ENCODE measurements around the gene CCDC127. TPM values are rescaled to one million over a fixed set of nuclear protein-coding genes. Genes with fewer than 3 reads are reported as not detected.

CCDC127 gene
- total and polyA plus RNA-seq, 5 donors from 2014 or later = 3.2 to 5.7 (median 4.0) TPM

- H3K36me3 Mint-ChIP-seq = no peaks in the 10 kb centered on the region
- H3K27ac Mint-ChIP-seq = no peak overlapping the region
- no peaks in the 10 kb centered on the region for H3K36me3 ChIP-seq (ENCODE audit: control insufficient read depth, insufficient read depth, low read length)
- no peak for ATAC-seq (ENCODE audit: low read depth in 2 of 2)
- no peaks in the 10 kb centered on the region for H3K9me3 Mint-ChIP-seq
- no peak for DNase-seq
- no peak overlapping the region for H3K4me3 ChIP-seq (ENCODE audit: low read depth, low read length)
- H3K27me3 Mint-ChIP-seq = peaks cover 6% of the 10 kb centered on the region
- no peaks in the 10 kb centered on the region for H3K9me3 ChIP-seq (ENCODE audit: control insufficient read depth in 2 of 2, low read length in 2 of 2)
- no peak overlapping the region for H3K27ac ChIP-seq (ENCODE audit: insufficient read depth, low read length, poor library complexity, severe bottlenecking)
- no peaks in the 10 kb centered on the region for H3K4me1 ChIP-seq (ENCODE audit: control insufficient read depth, insufficient read depth, low read length, poor library complexity, severe bottlenecking)
- no peak overlapping the region for H3K4me3 Mint-ChIP-seq
- peaks cover 0 to 5% (median 0%) of the 10 kb centered on the region in 4 donors for H3K4me1 Mint-ChIP-seq
- no peaks in the 10 kb centered on the region for H3K27me3 ChIP-seq (ENCODE audit: control insufficient read depth, insufficient read depth, low read length)
These were observed 45.5 kb downstream of the CCDC127 start for GRCh38 chr5:172421-172820.

- no peak overlapping the region for H3K4me3 ChIP-seq (ENCODE audit: low read depth, low read length)
- peaks cover under 1% of the 10 kb centered on the region for H3K27me3 Mint-ChIP-seq
- H3K27ac Mint-ChIP-seq = no peak overlapping the region
- no peak overlapping the region for H3K4me3 Mint-ChIP-seq
- H3K9me3 Mint-ChIP-seq = no peaks in the 10 kb centered on the region
- no peak for ATAC-seq (ENCODE audit: low read depth in 2 of 2)
- H3K9me3 ChIP-seq (ENCODE audit: control insufficient read depth in 2 of 2, low read length in 2 of 2) = no peaks in the 10 kb centered on the region
- H3K4me1 ChIP-seq (ENCODE audit: control insufficient read depth, insufficient read depth, low read length, poor library complexity, severe bottlenecking) = no peaks in the 10 kb centered on the region
- no peaks in the 10 kb centered on the region for H3K36me3 Mint-ChIP-seq
- DNase-seq = no peak
- no peaks in the 10 kb centered on the region for H3K36me3 ChIP-seq (ENCODE audit: control insufficient read depth, insufficient read depth, low read length)
- H3K27me3 ChIP-seq (ENCODE audit: control insufficient read depth, insufficient read depth, low read length) = no peaks in the 10 kb centered on the region
- peaks cover 0 to under 1% (median 0%) of the 10 kb centered on the region in 4 donors for H3K4me1 Mint-ChIP-seq
- H3K27ac ChIP-seq (ENCODE audit: insufficient read depth, low read length, poor library complexity, severe bottlenecking) = no peak overlapping the region
These were observed 46.1 kb downstream of the CCDC127 start for GRCh38 chr5:171801-172331.

- no peak for DNase-seq
- Mint-ChIP-seq H3K27me3 (no peaks in the 10 kb centered on the region), H3K4me3 (no peak overlapping the region), H3K36me3 (no peaks in the 10 kb centered on the region), H3K27ac (no peak overlapping the region), H3K4me1 (no peaks in the 10 kb centered on the region), H3K9me3 (no peaks in the 10 kb centered on the region)
- Histone ChIP-seq H3K9me3 (ENCODE audit: control insufficient read depth in 2 of 2, low read length in 2 of 2) (no peaks in the 10 kb centered on the region), H3K27me3 (ENCODE audit: control insufficient read depth, insufficient read depth, low read length) (no peaks in the 10 kb centered on the region), H3K36me3 (ENCODE audit: control insufficient read depth, insufficient read depth, low read length) (no peaks in the 10 kb centered on the region), H3K27ac (ENCODE audit: insufficient read depth, low read length, poor library complexity, severe bottlenecking) (no peak overlapping the region), H3K4me3 (ENCODE audit: low read depth, low read length) (no peak overlapping the region), H3K4me1 (ENCODE audit: control insufficient read depth, insufficient read depth, low read length, poor library complexity, severe bottlenecking) (no peaks in the 10 kb centered on the region)
- no peak for ATAC-seq (ENCODE audit: low read depth in 2 of 2)
These were observed 46.8 kb downstream of the CCDC127 start for GRCh38 chr5:170971-171800.

- H3K27me3 ChIP-seq (ENCODE audit: control insufficient read depth, insufficient read depth, low read length) = no peaks in the 10 kb centered on the region
These were observed 48.2 kb downstream of the CCDC127 start for GRCh38 chr5:169728-170094.

DNA sequence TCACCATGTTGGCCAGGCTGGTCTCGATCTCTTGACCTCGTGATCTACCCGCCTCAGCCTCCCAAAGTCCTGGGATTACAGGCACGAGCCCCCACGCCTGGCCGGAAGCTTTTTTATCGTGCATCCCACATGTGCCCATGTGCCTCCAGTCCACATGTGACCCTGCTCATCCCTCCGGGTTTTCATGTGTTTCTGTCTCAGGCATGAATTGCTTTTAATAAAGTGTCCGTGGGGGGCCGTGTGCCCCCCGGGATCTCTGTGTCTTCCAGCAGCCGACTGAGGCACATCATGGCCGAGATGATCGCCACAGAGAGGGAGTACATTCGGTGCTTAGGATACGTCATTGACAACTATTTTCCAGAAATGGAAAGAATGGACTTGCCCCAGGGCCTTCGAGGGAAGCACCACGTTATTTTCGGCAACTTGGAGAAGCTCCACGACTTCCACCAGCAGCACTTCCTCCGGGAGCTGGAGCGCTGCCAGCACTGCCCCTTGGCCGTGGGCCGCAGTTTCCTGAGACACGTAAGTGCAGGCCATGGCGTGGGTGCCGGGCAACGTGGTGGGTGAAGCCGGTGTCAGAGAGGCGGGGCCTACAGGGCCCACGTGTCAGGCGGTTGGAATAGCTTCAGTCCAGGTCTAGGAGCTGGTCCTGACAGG lies 48.8 kb downstream of the CCDC127 start:
- Histone ChIP-seq H3K4me1 (ENCODE audit: control insufficient read depth, insufficient read depth, low read length, poor library complexity, severe bottlenecking) (no peaks in the 10 kb centered on the region), H3K9me3 (ENCODE audit: control insufficient read depth in 2 of 2, low read length in 2 of 2) (no peaks in the 10 kb centered on the region), H3K36me3 (ENCODE audit: control insufficient read depth, insufficient read depth, low read length) (no peaks in the 10 kb centered on the region), H3K4me3 (ENCODE audit: low read depth, low read length) (no peak overlapping the region), H3K27me3 (ENCODE audit: control insufficient read depth, insufficient read depth, low read length) (no peaks in the 10 kb centered on the region), H3K27ac (ENCODE audit: insufficient read depth, low read length, poor library complexity, severe bottlenecking) (no peak overlapping the region)
- DNase-seq (no peak), ATAC-seq (ENCODE audit: low read depth in 2 of 2) (no peak)
- Mint-ChIP-seq H3K27ac (no peak overlapping the region), H3K36me3 (no peaks in the 10 kb centered on the region), H3K9me3 (peaks cover 0 to 2% (median 0%) of the 10 kb centered on the region in 7 donors), H3K4me1 (no peaks in the 10 kb centered on the region), H3K27me3 (no peaks in the 10 kb centered on the region), H3K4me3 (no peak overlapping the region)

More at GRCh38 chr5:169728-170094, 48.2 kb downstream of the CCDC127 start:
- H3K4me1 Mint-ChIP-seq = no peaks in the 10 kb centered on the region
- Histone ChIP-seq H3K4me3 (ENCODE audit: low read depth, low read length) (no peak overlapping the region), H3K9me3 (ENCODE audit: control insufficient read depth in 2 of 2, low read length in 2 of 2) (no peaks in the 10 kb centered on the region), H3K27ac (ENCODE audit: insufficient read depth, low read length, poor library complexity, severe bottlenecking) (no peak overlapping the region), H3K36me3 (ENCODE audit: control insufficient read depth, insufficient read depth, low read length) (no peaks in the 10 kb centered on the region), H3K4me1 (ENCODE audit: control insufficient read depth, insufficient read depth, low read length, poor library complexity, severe bottlenecking) (no peaks in the 10 kb centered on the region)
- H3K27ac Mint-ChIP-seq = no peak overlapping the region
- DNase-seq (no peak), ATAC-seq (ENCODE audit: low read depth in 2 of 2) (no peak)
- H3K36me3 Mint-ChIP-seq = no peaks in the 10 kb centered on the region
- H3K9me3 Mint-ChIP-seq = no peaks in the 10 kb centered on the region
- no peak overlapping the region for H3K4me3 Mint-ChIP-seq
- H3K27me3 Mint-ChIP-seq = no peaks in the 10 kb centered on the region

- Histone ChIP-seq H3K4me1 (ENCODE audit: control insufficient read depth, insufficient read depth, low read length, poor library complexity, severe bottlenecking) (no peaks in the 10 kb centered on the region), H3K9me3 (ENCODE audit: control insufficient read depth in 2 of 2, low read length in 2 of 2) (no peaks in the 10 kb centered on the region), H3K27me3 (ENCODE audit: control insufficient read depth, insufficient read depth, low read length) (no peaks in the 10 kb centered on the region), H3K4me3 (ENCODE audit: low read depth, low read length) (no peak overlapping the region), H3K36me3 (ENCODE audit: control insufficient read depth, insufficient read depth, low read length) (no peaks in the 10 kb centered on the region), H3K27ac (ENCODE audit: insufficient read depth, low read length, poor library complexity, severe bottlenecking) (no peak overlapping the region)
- ATAC-seq (ENCODE audit: low read depth in 2 of 2) = no peak
- no peak for DNase-seq
- Mint-ChIP-seq H3K27ac (no peak overlapping the region), H3K36me3 (no peaks in the 10 kb centered on the region), H3K9me3 (peaks cover 0 to 3% (median 0%) of the 10 kb centered on the region in 7 donors), H3K27me3 (no peaks in the 10 kb centered on the region), H3K4me3 (no peak overlapping the region), H3K4me1 (no peaks in the 10 kb centered on the region)
These were observed 49.8 kb downstream of the CCDC127 start for GRCh38 chr5:167982-168660.

GRCh38 chr5:167511-167910 lies 50.4 kb downstream of the CCDC127 start:
- H3K36me3 ChIP-seq (ENCODE audit: control insufficient read depth, insufficient read depth, low read length) = no peaks in the 10 kb centered on the region
- no peak overlapping the region for H3K4me3 ChIP-seq (ENCODE audit: low read depth, low read length)
- Mint-ChIP-seq H3K36me3 (no peaks in the 10 kb centered on the region), H3K27ac (no peak overlapping the region), H3K9me3 (peaks cover 0 to 3% (median 0%) of the 10 kb centered on the region in 7 donors), H3K4me1 (no peaks in the 10 kb centered on the region), H3K27me3 (no peaks in the 10 kb centered on the region), H3K4me3 (no peak overlapping the region)
- no peak overlapping the region for H3K27ac ChIP-seq (ENCODE audit: insufficient read depth, low read length, poor library complexity, severe bottlenecking)
- DNase-seq = no peak
- no peaks in the 10 kb centered on the region for H3K27me3 ChIP-seq (ENCODE audit: control insufficient read depth, insufficient read depth, low read length)
- H3K4me1 ChIP-seq (ENCODE audit: control insufficient read depth, insufficient read depth, low read length, poor library complexity, severe bottlenecking) = no peaks in the 10 kb centered on the region
- no peak for ATAC-seq (ENCODE audit: low read depth in 2 of 2)
- no peaks in the 10 kb centered on the region for H3K9me3 ChIP-seq (ENCODE audit: control insufficient read depth in 2 of 2, low read length in 2 of 2)
